Central memory CD4-positive, alpha-beta T cell (primary cell): ENCODE results near the gene SEPTIN2.
A peak's percentile ranks its signal among the peaks of the same experiment; 100 is the strongest.
"Not testable (repeated sequence)": the region's sequence is repeated elsewhere in the genome, so short reads cannot be mapped to it uniquely, and the experiment has no call there.

Experiments used
- DNase-seq: peaks from one replicate; pipeline ENCODE4 v3.0.0; 2022

SEPTIN2 gene

GRCh38 chr2:241288324-241288888 lies 27.3 kb upstream of the SEPTIN2 start:
- DNase-seq, result no peak

GRCh38 chr2:241289053-241289452 lies 26.7 kb upstream of the SEPTIN2 start:
- DNase-seq, result no peak

- no peak for DNase-seq
Measured at GRCh38 chr2:241289597-241289996, 26.1 kb upstream of the SEPTIN2 start.

GRCh38 chr2:241291153-241291552 lies 24.6 kb upstream of the SEPTIN2 start:
- no peak for DNase-seq

GRCh38 chr2:241291977-241292376 lies 23.7 kb upstream of the SEPTIN2 start:
- no peak for DNase-seq

GRCh38 chr2:241293378-241293797 lies 22.3 kb upstream of the SEPTIN2 start:
- DNase-seq, result not testable (repeated sequence)

GRCh38 chr2:241295326-241296095 lies 20.2 kb upstream of the SEPTIN2 start:
- DNase-seq, result no peak

- DNase-seq, result no peak
Measured at GRCh38 chr2:241296767-241297166, 19.0 kb upstream of the SEPTIN2 start.

- peak; percentile 52 for DNase-seq
Measured at GRCh38 chr2:241298673-241299072, 17.1 kb upstream of the SEPTIN2 start.

- peak; percentile 51 for DNase-seq
Measured at GRCh38 chr2:241300000-241300399, 15.7 kb upstream of the SEPTIN2 start.

GRCh38 chr2:241302083-241302482 lies 13.6 kb upstream of the SEPTIN2 start:
- DNase-seq, result no peak

- no peak for DNase-seq
Measured at GRCh38 chr2:241302759-241303651, 12.7 kb upstream of the SEPTIN2 start.

- DNase-seq, result no peak
Measured at GRCh38 chr2:241304039-241304670, 11.6 kb upstream of the SEPTIN2 start.

- DNase-seq, result no peak
Measured at GRCh38 chr2:241307055-241307454, 8.7 kb upstream of the SEPTIN2 start.

GRCh38 chr2:241308267-241308666 lies 7.5 kb upstream of the SEPTIN2 start:
- no peak for DNase-seq

GRCh38 chr2:241308832-241309500 lies 6.8 kb upstream of the SEPTIN2 start:
- no peak for DNase-seq

- peak; percentile 71 for DNase-seq
Measured at GRCh38 chr2:241309684-241310117, 6.0 kb upstream of the SEPTIN2 start.

- no peak for DNase-seq
Measured at GRCh38 chr2:241310917-241311566, 4.7 kb upstream of the SEPTIN2 start.

GRCh38 chr2:241312082-241312481 lies 3.6 kb upstream of the SEPTIN2 start:
- no peak for DNase-seq

GRCh38 chr2:241313543-241314095 lies 2.1 kb upstream of the SEPTIN2 start:
- no peak for DNase-seq
